ENCODE data around the gene NEUROG2.

NEUROG2 gene

GRCh38 chr4:112546476-112546875, 30.5 kb upstream of the NEUROG2 start:
- ATAC-seq (ENCODE audit: insufficient read depth, low read depth) (no peak), DNase-seq (no peak)
- no peaks in the 10 kb centered on the region for H3K79me2 ChIP-seq (ENCODE audit: insufficient read depth, low read length)
- H4K20me1 ChIP-seq (ENCODE audit: insufficient read depth, low read length) = no peaks in the 10 kb centered on the region
- no peak overlapping the region for H3K4me2 ChIP-seq (ENCODE audit: insufficient read depth, low read length)
- H3K36me3 ChIP-seq (ENCODE audit: insufficient read depth, low read length) = peaks cover 30% of the 10 kb centered on the region; the same call in 1 of the 2 replicates
- no peaks in the 10 kb centered on the region for H3K27me3 ChIP-seq (ENCODE audit: insufficient read depth, low read length, poor library complexity)
- H3K4me3 ChIP-seq (ENCODE audit: low read depth in 1 of 2, low read length in 2 of 2) = no peak overlapping the region
- no peak overlapping the region for H3K27ac ChIP-seq (ENCODE audit: low read length)
- TF ChIP-seq CTCF (IDR thresholded peaks at IDR 0.05; ENCODE audit: borderline replicate concordance, extremely low read depth, low read length, poor library complexity, severe bottlenecking) (no peak), EZH2 (IDR thresholded peaks at IDR 0.05; ENCODE audit: borderline replicate concordance, low read depth, low read length, severe bottlenecking) (no peak)
- no peaks in the 10 kb centered on the region for H3K4me1 ChIP-seq (ENCODE audit: insufficient read depth, low read length)
- H2AFZ ChIP-seq (ENCODE audit: low read depth, low read length) = no peak overlapping the region
- no peak overlapping the region for H3K9ac ChIP-seq (ENCODE audit: low read depth, low read length)
- H3K9me3 ChIP-seq (ENCODE audit: insufficient read depth, low read length, severe bottlenecking) = no peaks in the 10 kb centered on the region

- Histone ChIP-seq H3K79me2 (ENCODE audit: insufficient read depth, low read length) (no peaks in the 10 kb centered on the region), H4K20me1 (ENCODE audit: insufficient read depth, low read length) (no peaks in the 10 kb centered on the region), H3K9me3 (ENCODE audit: insufficient read depth, low read length, severe bottlenecking) (no peaks in the 10 kb centered on the region), H3K9ac (ENCODE audit: low read depth, low read length) (no peak overlapping the region), H3K27me3 (ENCODE audit: insufficient read depth, low read length, poor library complexity) (no peaks in the 10 kb centered on the region), H3K4me3 (ENCODE audit: low read depth in 1 of 2, low read length in 2 of 2) (no peak overlapping the region), H2AFZ (ENCODE audit: low read depth, low read length) (no peak overlapping the region), H3K36me3 (ENCODE audit: insufficient read depth, low read length) (peaks cover 32% of the 10 kb centered on the region; the same call in 1 of the 2 replicates), H3K27ac (ENCODE audit: low read length) (no peak overlapping the region), H3K4me1 (ENCODE audit: insufficient read depth, low read length) (no peaks in the 10 kb centered on the region), H3K4me2 (ENCODE audit: insufficient read depth, low read length) (no peak overlapping the region)
- ATAC-seq (ENCODE audit: insufficient read depth, low read depth) (no peak), DNase-seq (no peak)
- TF ChIP-seq EZH2 (IDR thresholded peaks at IDR 0.05; ENCODE audit: borderline replicate concordance, low read depth, low read length, severe bottlenecking) (no peak), CTCF (IDR thresholded peaks at IDR 0.05; ENCODE audit: borderline replicate concordance, extremely low read depth, low read length, poor library complexity, severe bottlenecking) (no peak)
Measured at GRCh38 chr4:112545346-112545745, 29.4 kb upstream of the NEUROG2 start.

GRCh38 chr4:112540695-112541094, 24.7 kb upstream of the NEUROG2 start:
- no peak for ATAC-seq (ENCODE audit: insufficient read depth, low read depth)
- no peaks in the 10 kb centered on the region for H4K20me1 ChIP-seq (ENCODE audit: insufficient read depth, low read length)

More at GRCh38 chr4:112540695-112541094, 24.7 kb upstream of the NEUROG2 start:
- TF ChIP-seq CTCF (IDR thresholded peaks at IDR 0.05; ENCODE audit: borderline replicate concordance, extremely low read depth, low read length, poor library complexity, severe bottlenecking) (no peak), EZH2 (IDR thresholded peaks at IDR 0.05; ENCODE audit: borderline replicate concordance, low read depth, low read length, severe bottlenecking) (no peak)
- H3K9me3 ChIP-seq (ENCODE audit: insufficient read depth, low read length, severe bottlenecking) = no peaks in the 10 kb centered on the region
- H3K9ac ChIP-seq (ENCODE audit: low read depth, low read length) = no peak overlapping the region
- no peak overlapping the region for H2AFZ ChIP-seq (ENCODE audit: low read depth, low read length)
- no peak for DNase-seq
- peaks cover 16% of the 10 kb centered on the region; the same call in 1 of the 2 replicates for H3K36me3 ChIP-seq (ENCODE audit: insufficient read depth, low read length)
- no peaks in the 10 kb centered on the region for H3K27me3 ChIP-seq (ENCODE audit: insufficient read depth, low read length, poor library complexity)
- no peak overlapping the region for H3K27ac ChIP-seq (ENCODE audit: low read length)
- H3K79me2 ChIP-seq (ENCODE audit: insufficient read depth, low read length) = no peaks in the 10 kb centered on the region
- no peak overlapping the region for H3K4me3 ChIP-seq (ENCODE audit: low read depth in 1 of 2, low read length in 2 of 2)
- no peaks in the 10 kb centered on the region for H3K4me1 ChIP-seq (ENCODE audit: insufficient read depth, low read length)
- H3K4me2 ChIP-seq (ENCODE audit: insufficient read depth, low read length) = no peak overlapping the region

Data from DND-41 (cell line).